Measurements from ENCODE around the gene STRADB.
"Not testable (repeated sequence)": the region's sequence is repeated elsewhere in the genome, so short reads cannot be mapped to it uniquely, and the experiment has no call there.

Gene STRADB, protein sequence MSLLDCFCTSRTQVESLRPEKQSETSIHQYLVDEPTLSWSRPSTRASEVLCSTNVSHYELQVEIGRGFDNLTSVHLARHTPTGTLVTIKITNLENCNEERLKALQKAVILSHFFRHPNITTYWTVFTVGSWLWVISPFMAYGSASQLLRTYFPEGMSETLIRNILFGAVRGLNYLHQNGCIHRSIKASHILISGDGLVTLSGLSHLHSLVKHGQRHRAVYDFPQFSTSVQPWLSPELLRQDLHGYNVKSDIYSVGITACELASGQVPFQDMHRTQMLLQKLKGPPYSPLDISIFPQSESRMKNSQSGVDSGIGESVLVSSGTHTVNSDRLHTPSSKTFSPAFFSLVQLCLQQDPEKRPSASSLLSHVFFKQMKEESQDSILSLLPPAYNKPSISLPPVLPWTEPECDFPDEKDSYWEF

DNA sequence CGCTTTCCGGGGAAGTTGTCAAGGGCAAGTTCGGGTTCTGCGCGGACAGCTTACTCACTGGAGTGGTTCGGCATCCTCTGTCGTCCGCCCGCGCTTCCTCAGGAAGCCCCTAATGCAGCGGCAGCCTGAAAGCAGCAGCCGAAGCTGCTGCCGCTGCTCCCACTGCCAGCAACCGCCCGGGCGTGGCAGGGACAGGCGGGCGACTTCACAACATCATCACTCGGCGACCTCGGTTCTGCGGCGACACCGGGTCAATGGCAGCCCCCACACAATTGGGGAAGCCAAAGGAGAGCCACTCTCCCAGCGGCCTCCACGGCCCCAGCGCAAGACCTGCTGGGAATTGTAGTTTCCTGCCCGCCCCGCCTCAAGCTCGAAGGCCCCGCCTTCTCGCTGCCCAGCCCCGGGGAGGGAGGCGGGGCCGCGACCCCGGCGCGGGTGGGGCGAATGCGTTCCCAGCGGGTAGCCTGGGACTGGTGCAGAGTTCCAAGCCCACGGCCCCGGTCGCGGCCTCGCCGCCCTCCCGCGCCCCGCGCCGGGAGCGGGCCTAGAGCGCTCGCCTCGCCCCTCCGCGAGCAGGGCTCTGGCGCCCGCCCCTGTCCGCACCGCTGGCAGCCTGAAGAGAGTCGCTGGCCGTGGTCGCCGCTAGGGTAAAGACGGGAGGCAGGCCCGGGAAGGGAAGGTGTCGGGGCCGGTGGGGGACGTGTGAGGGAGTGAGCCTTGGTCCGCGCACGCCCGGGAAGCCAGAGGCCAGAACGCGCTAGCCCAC, at the start of gene STRADB, which contains the start of gene TRAK2:
STRADB (plus strand) TSS at position 449 of the 766 bp plus-strand sequence. CDS start 3,101 bp downstream, outside the sequence.
TRAK2 (minus strand) TSS at position 167 of the 766 bp plus-strand sequence. CDS start 30,951 bp downstream, outside the sequence.
- DNase-seq (ENCODE audit: low read depth in 2 of 2) = peak; percentile 87

- DNase-seq (ENCODE audit: low read depth in 2 of 2) = no peak
These were observed 49.7 kb upstream of the STRADB start for GRCh38 chr2:201401815-201402214.

- DNase-seq (ENCODE audit: low read depth in 2 of 2) = no peak
These were observed 48.6 kb upstream of the STRADB start for GRCh38 chr2:201402651-201403562.

DNA sequence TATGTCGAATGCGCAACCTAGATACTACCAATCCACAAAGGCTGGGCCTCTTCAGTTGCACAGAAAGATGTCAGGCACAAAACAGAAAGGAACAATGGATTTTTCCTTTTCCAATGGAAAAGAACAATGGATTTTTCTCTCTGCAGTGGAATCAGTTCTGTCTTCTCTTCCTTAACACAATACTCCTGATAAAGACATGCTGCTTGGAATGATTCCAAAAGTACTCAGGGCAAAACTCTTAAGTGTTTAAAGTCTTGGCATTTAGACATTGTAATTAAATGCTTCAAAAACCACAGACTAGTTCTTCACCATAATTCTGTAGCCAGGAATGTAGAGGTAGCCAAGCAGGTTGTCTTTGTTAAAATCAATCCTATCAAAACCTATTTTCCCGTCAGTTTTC, 47.7 kb upstream of the STRADB start:
- DNase-seq (ENCODE audit: low read depth in 2 of 2) = no peak

- no peak for DNase-seq (ENCODE audit: low read depth in 2 of 2)
These were observed 46.8 kb upstream of the STRADB start for GRCh38 chr2:201404699-201405280.

- no peak for DNase-seq (ENCODE audit: low read depth in 2 of 2)
These were observed 45.4 kb upstream of the STRADB start for GRCh38 chr2:201406077-201406662.

DNA sequence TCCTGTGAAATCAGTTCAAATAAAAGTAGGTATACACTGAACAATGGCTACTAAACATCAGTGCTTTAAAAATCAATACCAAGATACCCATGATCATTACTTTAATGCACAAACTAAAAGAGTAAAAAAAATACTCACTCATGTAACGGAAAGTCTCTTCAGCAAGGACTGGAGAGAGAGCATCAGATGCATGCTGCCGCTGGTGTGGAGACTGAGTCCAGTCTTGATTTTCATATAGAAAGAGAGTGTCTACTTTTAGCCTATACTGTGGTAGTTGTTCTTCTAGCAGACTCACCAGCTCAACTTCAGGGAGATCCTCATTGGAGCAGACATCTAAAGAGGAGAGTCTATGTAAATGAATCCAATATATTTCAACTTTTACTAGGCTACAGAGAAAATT, 44.3 kb upstream of the STRADB start:
- DNase-seq (ENCODE audit: low read depth in 2 of 2) = no peak

DNA sequence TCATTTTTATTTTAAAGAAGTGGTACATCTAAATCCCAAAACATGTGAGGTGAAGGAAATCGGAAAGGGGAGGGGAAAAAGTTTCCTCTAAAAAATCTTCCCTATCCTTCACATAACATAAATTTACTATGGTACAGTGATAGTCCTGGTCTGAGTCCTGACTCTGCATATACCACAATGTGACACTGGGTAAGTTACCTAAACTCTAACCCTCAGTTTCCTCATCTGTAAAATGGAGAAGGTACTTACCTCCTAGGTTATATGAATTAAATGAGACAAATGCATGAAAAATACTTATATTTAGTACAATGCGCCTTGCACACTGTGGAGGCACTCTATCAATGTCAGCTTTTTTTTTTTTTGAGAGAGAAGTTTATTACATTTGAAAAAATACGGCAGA, 42.6 kb upstream of the STRADB start:
- DNase-seq (ENCODE audit: low read depth in 2 of 2) = no peak

DNA sequence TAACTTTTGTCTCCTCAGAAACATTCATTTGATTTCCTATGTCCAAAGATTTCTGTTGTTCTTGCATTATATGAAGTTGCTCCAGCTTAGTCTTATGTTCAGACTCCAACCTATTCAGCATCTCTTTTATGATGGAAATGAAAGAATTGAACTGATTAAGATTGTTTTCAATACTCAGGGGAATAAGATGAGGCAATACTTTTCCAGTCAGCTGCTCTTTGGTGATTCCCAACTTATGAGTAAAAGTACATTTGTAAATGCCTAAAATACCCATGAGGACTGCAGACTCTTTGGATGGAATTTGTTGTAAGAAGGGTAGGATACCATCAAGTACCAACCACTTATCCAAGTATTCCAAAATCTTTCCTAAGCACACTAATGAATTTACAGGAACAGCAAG, 40.1 kb upstream of the STRADB start:
- no peak for DNase-seq (ENCODE audit: low read depth in 2 of 2)

DNA sequence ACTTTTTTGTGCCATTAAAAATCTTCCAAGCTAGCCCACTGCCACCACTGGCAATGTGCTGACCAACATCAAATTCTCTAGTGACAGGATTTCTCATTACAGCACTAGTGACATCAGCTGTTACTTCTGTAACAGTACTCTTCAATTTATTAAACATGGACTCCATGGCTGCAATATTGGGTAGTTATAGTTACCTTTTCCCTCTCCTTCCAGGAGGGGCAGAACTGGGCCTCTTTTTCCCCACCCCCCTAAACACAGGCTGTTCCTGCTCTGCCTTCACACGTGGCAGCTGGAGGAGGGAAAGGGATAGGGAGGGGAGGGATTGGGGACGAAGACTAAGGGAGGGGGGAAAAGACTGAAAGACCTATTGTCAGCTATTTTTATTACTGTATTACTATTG, 38.4 kb upstream of the STRADB start:
- DNase-seq (ENCODE audit: low read depth in 2 of 2) = no peak

GRCh38 chr2:201413552-201413951, 38.0 kb upstream of the STRADB start:
- no peak for DNase-seq (ENCODE audit: low read depth in 2 of 2)

DNA sequence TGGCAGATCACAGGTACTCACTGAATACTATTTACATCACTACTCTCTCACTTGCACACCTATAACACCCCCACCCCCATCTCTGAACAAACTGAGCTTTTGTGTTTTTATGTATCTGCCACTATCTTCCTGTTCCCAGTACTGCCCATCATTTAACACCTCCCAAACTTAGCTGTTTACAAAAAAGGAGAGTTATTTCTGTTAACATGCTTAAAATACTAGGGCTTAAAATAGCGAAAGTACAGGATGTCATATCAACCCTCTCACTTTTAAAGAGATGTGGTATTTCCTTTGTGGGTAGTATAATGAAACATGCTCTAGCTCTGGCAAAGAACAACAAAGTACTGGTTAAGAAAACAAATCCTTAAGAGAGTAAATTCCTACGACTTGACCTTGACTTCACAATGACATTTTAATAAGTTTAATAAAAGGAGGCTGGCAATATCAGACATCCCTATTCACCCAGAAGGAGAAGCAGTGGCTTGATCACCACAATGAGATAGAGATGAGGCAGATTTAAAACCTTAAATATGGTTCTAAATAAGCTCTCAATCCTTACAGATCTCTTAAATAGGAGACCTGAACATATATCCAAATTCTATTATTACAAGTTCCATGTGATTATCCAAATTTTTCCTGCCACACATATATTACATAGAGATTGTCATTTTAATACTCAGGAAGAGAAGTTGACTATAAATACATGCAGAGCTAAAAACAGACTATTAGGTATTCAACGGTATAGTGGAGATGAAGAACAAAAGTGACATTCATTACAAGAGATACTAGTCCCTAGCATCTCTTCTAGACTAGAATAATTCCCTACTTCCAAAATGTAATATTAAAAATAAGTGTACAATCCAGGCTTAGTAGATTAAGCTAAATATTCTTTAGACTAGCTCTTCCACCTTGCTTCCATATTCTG, 37.2 kb upstream of the STRADB start:
- no peak for DNase-seq (ENCODE audit: low read depth in 2 of 2)

DNA sequence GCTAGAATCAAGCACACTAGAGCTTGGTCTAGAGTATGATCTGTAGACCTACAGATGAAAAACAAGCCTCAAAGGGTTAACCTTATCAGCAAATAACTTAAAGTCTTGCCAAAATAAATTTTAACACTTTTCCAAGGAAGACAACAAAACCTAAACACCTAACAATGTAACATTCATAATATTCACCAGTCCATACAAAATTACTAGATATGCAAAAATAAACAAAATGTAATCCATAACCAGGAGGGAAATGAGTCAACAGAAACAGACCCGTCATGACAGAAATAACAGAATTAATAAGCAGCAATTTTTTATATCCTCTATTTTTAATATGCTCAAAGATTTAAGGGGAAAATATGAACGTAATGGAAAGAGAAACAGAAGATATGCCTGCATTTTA, 36.4 kb upstream of the STRADB start:
- DNase-seq (ENCODE audit: low read depth in 2 of 2) = no peak

GRCh38 chr2:201419057-201419635, 32.4 kb upstream of the STRADB start:
- DNase-seq (ENCODE audit: low read depth in 2 of 2) = no peak

DNA sequence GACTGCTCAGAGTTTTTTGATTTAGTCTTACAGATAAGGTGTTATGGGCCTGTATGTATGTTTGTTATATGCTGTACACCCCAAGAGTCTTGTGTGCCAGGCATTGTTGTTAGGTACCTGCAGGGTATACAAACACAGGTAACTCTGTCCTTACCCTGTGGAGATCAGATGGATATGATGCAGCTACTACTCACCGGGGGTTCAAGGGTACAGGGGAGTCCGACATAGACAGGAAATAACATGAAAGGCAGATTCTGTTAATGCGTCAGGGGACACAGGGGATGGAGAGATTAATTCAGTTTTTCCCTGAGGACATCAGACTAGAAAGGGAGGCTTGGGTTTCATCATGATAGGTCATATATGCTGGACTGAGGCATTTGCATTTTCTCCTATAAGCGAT, 31.6 kb upstream of the STRADB start:
- no peak for DNase-seq (ENCODE audit: low read depth in 2 of 2)

GRCh38 chr2:201420442-201421113, 31.0 kb upstream of the STRADB start:
- DNase-seq (ENCODE audit: low read depth in 2 of 2) = no peak

DNA sequence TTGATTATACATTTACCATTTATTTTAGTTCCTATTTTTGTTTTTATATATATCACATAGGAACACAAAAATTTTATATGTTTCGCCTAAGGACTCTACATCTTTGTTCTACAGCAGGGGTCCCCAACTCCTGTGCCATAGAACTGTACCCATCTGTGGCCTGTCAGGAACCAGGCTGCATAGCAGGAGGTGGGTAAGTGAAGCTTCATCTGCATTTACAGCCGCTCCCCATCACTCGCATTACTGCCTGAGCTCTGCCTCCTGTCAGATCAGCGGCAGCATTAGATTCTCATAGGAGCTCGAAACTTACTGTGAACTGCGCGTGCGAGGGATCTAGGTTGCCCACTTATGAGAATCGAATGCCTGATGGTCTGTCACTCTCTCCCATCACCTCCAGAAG, 25.6 kb upstream of the STRADB start:
- no peak for DNase-seq (ENCODE audit: low read depth in 2 of 2)

DNA sequence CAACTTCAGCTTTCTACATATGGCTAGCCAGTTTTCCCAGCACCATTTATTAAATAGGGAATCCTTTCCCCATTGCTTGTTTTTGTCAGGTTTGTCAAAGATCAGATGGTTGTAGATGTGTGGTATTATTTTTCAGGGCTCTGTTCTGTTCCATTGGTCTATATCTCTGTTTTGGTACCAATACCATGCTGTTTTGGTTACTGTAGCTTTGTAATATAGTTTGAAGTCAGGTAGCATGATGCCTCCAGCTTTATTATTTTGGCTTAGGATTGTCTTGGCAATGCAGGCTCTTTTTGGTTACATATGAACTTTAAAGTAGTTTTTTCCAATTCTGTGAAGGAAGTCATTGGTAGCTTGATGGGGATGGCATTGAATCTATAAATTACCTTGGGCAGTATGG, 23.2 kb upstream of the STRADB start:
- DNase-seq (ENCODE audit: low read depth in 2 of 2) = not testable (repeated sequence)

- not testable (repeated sequence) for DNase-seq (ENCODE audit: low read depth in 2 of 2)
These were observed 21.7 kb upstream of the STRADB start for GRCh38 chr2:201429835-201430234.
